Liver (tissue), 9 donors: ENCODE results near the gene CLIP4. TPM values are rescaled to one million over a fixed set of nuclear protein-coding genes. Genes with fewer than 3 reads are reported as not detected.
A peak's percentile ranks its signal among the peaks of the same experiment; 100 is the strongest.

ENCODE experiments used
- DNase-seq: peaks from one replicate; pipeline ENCODE4 v3.0.0-alpha.2; 2017; ENCODE audit warnings: low spot score
- H3K27ac ChIP-seq, 2 donors: one replicate each; pipeline ENCODE4 v1.7.0; 2013; ENCODE audit warnings: inconsistent platforms in 2 of 2, low read length in 2 of 2, control low read depth in 1 of 2, low read depth in 1 of 2, mild to moderate bottlenecking in 1 of 2
- H3K27me3 ChIP-seq, 4 donors: one replicate each; pipeline versions ENCODE4 v1.6.1 to v1.7.0; 2013; ENCODE audit warnings: low read length in 3 of 4, inconsistent platforms in 1 of 4, mild to moderate bottlenecking in 1 of 4, moderate library complexity in 1 of 4; ENCODE audit not compliant: control insufficient read depth in 4 of 4, insufficient read depth in 4 of 4
- H3K36me3 ChIP-seq, 4 donors: one replicate each; pipeline versions ENCODE4 v1.6.1 to v1.7.0; 2013; ENCODE audit warnings: low read length in 3 of 4, mild to moderate bottlenecking in 3 of 4, low read depth in 1 of 4, moderate library complexity in 1 of 4; ENCODE audit not compliant: control insufficient read depth in 4 of 4, insufficient read depth in 3 of 4
- H3K4me1 ChIP-seq, 4 donors: one replicate each; pipeline versions ENCODE4 v1.6.1 to v1.7.0; 2013; ENCODE audit warnings: low read length in 3 of 4, mild to moderate bottlenecking in 3 of 4, moderate library complexity in 1 of 4; ENCODE audit not compliant: control insufficient read depth in 4 of 4, insufficient read depth in 4 of 4
- H3K4me3 ChIP-seq, 3 donors: one replicate each; pipeline versions ENCODE4 v1.6.1 to v1.7.0; 2013; ENCODE audit warnings: low read length in 3 of 3, control low read depth in 1 of 3, low read depth in 1 of 3, mild to moderate bottlenecking in 1 of 3
- H3K9ac ChIP-seq, 2 donors: one replicate each; pipeline ENCODE4 v1.7.0; 2013; ENCODE audit warnings: low read length in 2 of 2, mild to moderate bottlenecking in 2 of 2, moderate library complexity in 2 of 2, control low read depth in 1 of 2, low read depth in 1 of 2
- H3K9me3 ChIP-seq, 4 donors: one replicate each; pipeline versions ENCODE4 v1.6.1 to v1.7.0; 2013; ENCODE audit warnings: low read length in 3 of 4; ENCODE audit not compliant: control insufficient read depth in 4 of 4
- EGR1 ChIP-seq, 2 donors: IDR thresholded peaks; 2 replicates each; pipeline ENCODE4 v1.6.1; 2016 to 2018; ENCODE audit warnings: antibody characterized with exemption in 2 of 2, low read depth in 2 of 2
- FOXA1 ChIP-seq: IDR thresholded peaks from 2 replicates; pipeline ENCODE4 v1.6.1; 2016; ENCODE audit warnings: antibody characterized with exemption
- FOXA2 ChIP-seq: IDR thresholded peaks from 2 replicates; pipeline ENCODE4 v1.6.1; 2016; ENCODE audit warnings: antibody characterized with exemption
- GABPA ChIP-seq, 2 donors: IDR thresholded peaks in 1 of 2; conservative IDR thresholded peaks in 1 of 2; 2 replicates each; pipeline ENCODE4 v1.6.1; 2016; ENCODE audit warnings: antibody characterized with exemption in 2 of 2, mild to moderate bottlenecking in 1 of 2, moderate library complexity in 1 of 2
- HNF4A ChIP-seq, 2 donors: conservative IDR thresholded peaks; 2 replicates each; pipeline ENCODE4 v1.6.1; 2016; ENCODE audit warnings: antibody characterized with exemption in 2 of 2, mild to moderate bottlenecking in 2 of 2
- HNF4G ChIP-seq: IDR thresholded peaks from 2 replicates; pipeline ENCODE4 v1.6.1; 2016; ENCODE audit warnings: antibody characterized with exemption
- JUND ChIP-seq, 2 donors: IDR thresholded peaks; 2 replicates each; pipeline ENCODE4 v1.6.1; 2016; ENCODE audit warnings: antibody characterized with exemption in 2 of 2
- NR2F2 ChIP-seq: IDR thresholded peaks from 2 replicates; pipeline ENCODE4 v1.6.1; 2016; ENCODE audit warnings: antibody characterized with exemption
- RAD21 ChIP-seq, 2 donors: IDR thresholded peaks; 2 replicates each; pipeline ENCODE4 v1.6.1; 2016; ENCODE audit warnings: antibody characterized with exemption in 2 of 2, mild to moderate bottlenecking in 2 of 2
- RXRA ChIP-seq, 2 donors: IDR thresholded peaks; 2 replicates each; pipeline ENCODE4 v1.6.1; 2017 to 2018; ENCODE audit warnings: antibody characterized with exemption in 2 of 2, mild to moderate bottlenecking in 1 of 2
- SP1 ChIP-seq: IDR thresholded peaks from 2 replicates; pipeline ENCODE4 v1.6.1; 2018; ENCODE audit warnings: antibody characterized with exemption, mild to moderate bottlenecking
- TAF1 ChIP-seq: conservative IDR thresholded peaks from 2 replicates; pipeline ENCODE4 v1.6.1; 2016; ENCODE audit warnings: antibody characterized with exemption, mild to moderate bottlenecking
- YY1 ChIP-seq: IDR thresholded peaks from 2 replicates; pipeline ENCODE4 v1.6.1; 2016; ENCODE audit warnings: antibody characterized with exemption, mild to moderate bottlenecking
- WGBS: extraction: QIAGEN DNeasy Blood & Tissue Kit; methylation state at CpG from one replicate; pipeline ENCODE4 v1.1.7; 2013; 5-methylcytosine and 5-hydroxymethylcytosine counted together
- polyA plus RNA-seq, 2 donors: library from polyadenylated mRNA; stranded (reverse) in 1 of 2; unstranded in 1 of 2; fragments of 200-250 nt in 1 of 2; fragments of >200 nt in 1 of 2; fragmentation: Nextera tagmentation in 1 of 2; extraction: Ambion mirVana in 1 of 2; gene quantifications; one replicate each; pipeline versions ENCODE4 v1.2.1 to v1.2.3, GENCODE V29; 2013 to 2015
- total RNA-seq, 2 donors: library from RNA; depleted of rRNA; stranded (reverse); fragments of >200 nt; gene quantifications; one replicate each; pipeline ENCODE4 v1.2.3, GENCODE V29; 2014
- TF ChIP-seq, protein P1 (sequence below): IDR thresholded peaks from 2 replicates; pipeline ENCODE4 v1.6.1; 2016; ENCODE audit warnings: antibody characterized with exemption
- TF ChIP-seq, protein P2 (sequence below): IDR thresholded peaks from 2 replicates; pipeline ENCODE4 v1.6.1; 2016; ENCODE audit warnings: antibody characterized with exemption, mild to moderate bottlenecking
- TF ChIP-seq, protein P3 (sequence below): IDR thresholded peaks from 2 replicates; pipeline ENCODE4 v1.6.1; 2016; ENCODE audit warnings: antibody characterized with exemption
- TF ChIP-seq, protein P4 (sequence below): fragments of 150-350 bp; IDR thresholded peaks from 2 replicates; pipeline ENCODE4 v1.5.1; 2017; ENCODE audit warnings: improper control_type of control experiment, low read depth, low read length; ENCODE audit not compliant: missing input control
- TF ChIP-seq, protein P5 (sequence below): IDR thresholded peaks from 2 replicates; pipeline ENCODE4 v1.6.1; 2016; ENCODE audit warnings: antibody characterized with exemption
- donor health status: healthy.
- donor health status: healthy.
- donor health status: healthy.
- donor health status: healthy.
- donor health status: healthy.

Gene CLIP4
- total and polyA plus RNA-seq, 4 donors: 1.3 to 6.7 (median 3.2) TPM

DNA sequence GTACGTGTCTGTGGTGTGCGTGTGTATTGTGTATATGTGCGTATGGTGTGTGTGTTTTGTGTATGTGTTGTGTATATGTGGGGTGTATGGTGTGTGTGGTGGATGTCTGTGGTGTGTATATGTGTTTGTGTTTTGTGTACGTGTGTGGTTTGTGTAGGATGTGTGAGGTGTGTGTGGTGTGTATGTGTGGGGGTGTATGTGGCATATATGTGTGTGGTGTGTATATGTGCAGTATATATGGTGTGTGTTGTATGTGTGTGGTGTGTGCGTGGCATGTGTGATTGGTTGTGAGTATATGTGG lies 101.3 kb downstream of the CLIP4 start:
- Histone ChIP-seq H3K4me1 (no peaks in the 10 kb centered on the region), H3K4me3 (no peak overlapping the region), H3K9ac (no peak overlapping the region), H3K27ac (no peak overlapping the region), H3K27me3 (peaks cover 0 to 2% (median 0%) of the 10 kb centered on the region in 4 donors), H3K36me3 (no peaks in the 10 kb centered on the region), H3K9me3 (no peaks in the 10 kb centered on the region)
- peak; percentile 10 for DNase-seq
- WGBS: 94% methylated on average over 5 of the region's 5 CpGs
- TF ChIP-seq EGR1 (IDR thresholded peaks at IDR 0.05; ENCODE audit: low read depth in 2 of 2) (no peak), NR2F2 (no peak), RXRA (IDR thresholded peaks at IDR 0.05) (no peak), GABPA (IDR thresholded peaks at IDR 0.05 in 1 of 2, conservative IDR thresholded peaks at IDR 0.05 in 1 of 2) (no peak), HNF4A (conservative IDR thresholded peaks at IDR 0.05) (no peak), RAD21 (IDR thresholded peaks at IDR 0.05) (no peak), HNF4G (no peak), YY1 (no peak), SP1 (no peak), TAF1 (no peak), JUND (IDR thresholded peaks at IDR 0.05) (no peak), FOXA2 (no peak), FOXA1 (no peak)
- TF ChIP-seq, protein P1, sequence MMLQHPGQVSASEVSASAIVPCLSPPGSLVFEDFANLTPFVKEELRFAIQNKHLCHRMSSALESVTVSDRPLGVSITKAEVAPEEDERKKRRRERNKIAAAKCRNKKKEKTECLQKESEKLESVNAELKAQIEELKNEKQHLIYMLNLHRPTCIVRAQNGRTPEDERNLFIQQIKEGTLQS: no peak
- TF ChIP-seq, protein P2, sequence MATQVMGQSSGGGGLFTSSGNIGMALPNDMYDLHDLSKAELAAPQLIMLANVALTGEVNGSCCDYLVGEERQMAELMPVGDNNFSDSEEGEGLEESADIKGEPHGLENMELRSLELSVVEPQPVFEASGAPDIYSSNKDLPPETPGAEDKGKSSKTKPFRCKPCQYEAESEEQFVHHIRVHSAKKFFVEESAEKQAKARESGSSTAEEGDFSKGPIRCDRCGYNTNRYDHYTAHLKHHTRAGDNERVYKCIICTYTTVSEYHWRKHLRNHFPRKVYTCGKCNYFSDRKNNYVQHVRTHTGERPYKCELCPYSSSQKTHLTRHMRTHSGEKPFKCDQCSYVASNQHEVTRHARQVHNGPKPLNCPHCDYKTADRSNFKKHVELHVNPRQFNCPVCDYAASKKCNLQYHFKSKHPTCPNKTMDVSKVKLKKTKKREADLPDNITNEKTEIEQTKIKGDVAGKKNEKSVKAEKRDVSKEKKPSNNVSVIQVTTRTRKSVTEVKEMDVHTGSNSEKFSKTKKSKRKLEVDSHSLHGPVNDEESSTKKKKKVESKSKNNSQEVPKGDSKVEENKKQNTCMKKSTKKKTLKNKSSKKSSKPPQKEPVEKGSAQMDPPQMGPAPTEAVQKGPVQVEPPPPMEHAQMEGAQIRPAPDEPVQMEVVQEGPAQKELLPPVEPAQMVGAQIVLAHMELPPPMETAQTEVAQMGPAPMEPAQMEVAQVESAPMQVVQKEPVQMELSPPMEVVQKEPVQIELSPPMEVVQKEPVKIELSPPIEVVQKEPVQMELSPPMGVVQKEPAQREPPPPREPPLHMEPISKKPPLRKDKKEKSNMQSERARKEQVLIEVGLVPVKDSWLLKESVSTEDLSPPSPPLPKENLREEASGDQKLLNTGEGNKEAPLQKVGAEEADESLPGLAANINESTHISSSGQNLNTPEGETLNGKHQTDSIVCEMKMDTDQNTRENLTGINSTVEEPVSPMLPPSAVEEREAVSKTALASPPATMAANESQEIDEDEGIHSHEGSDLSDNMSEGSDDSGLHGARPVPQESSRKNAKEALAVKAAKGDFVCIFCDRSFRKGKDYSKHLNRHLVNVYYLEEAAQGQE: no peak
- TF ChIP-seq, protein P3, sequence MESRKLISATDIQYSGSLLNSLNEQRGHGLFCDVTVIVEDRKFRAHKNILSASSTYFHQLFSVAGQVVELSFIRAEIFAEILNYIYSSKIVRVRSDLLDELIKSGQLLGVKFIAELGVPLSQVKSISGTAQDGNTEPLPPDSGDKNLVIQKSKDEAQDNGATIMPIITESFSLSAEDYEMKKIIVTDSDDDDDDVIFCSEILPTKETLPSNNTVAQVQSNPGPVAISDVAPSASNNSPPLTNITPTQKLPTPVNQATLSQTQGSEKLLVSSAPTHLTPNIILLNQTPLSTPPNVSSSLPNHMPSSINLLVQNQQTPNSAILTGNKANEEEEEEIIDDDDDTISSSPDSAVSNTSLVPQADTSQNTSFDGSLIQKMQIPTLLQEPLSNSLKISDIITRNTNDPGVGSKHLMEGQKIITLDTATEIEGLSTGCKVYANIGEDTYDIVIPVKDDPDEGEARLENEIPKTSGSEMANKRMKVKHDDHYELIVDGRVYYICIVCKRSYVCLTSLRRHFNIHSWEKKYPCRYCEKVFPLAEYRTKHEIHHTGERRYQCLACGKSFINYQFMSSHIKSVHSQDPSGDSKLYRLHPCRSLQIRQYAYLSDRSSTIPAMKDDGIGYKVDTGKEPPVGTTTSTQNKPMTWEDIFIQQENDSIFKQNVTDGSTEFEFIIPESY: no peak
- TF ChIP-seq, protein P4, sequence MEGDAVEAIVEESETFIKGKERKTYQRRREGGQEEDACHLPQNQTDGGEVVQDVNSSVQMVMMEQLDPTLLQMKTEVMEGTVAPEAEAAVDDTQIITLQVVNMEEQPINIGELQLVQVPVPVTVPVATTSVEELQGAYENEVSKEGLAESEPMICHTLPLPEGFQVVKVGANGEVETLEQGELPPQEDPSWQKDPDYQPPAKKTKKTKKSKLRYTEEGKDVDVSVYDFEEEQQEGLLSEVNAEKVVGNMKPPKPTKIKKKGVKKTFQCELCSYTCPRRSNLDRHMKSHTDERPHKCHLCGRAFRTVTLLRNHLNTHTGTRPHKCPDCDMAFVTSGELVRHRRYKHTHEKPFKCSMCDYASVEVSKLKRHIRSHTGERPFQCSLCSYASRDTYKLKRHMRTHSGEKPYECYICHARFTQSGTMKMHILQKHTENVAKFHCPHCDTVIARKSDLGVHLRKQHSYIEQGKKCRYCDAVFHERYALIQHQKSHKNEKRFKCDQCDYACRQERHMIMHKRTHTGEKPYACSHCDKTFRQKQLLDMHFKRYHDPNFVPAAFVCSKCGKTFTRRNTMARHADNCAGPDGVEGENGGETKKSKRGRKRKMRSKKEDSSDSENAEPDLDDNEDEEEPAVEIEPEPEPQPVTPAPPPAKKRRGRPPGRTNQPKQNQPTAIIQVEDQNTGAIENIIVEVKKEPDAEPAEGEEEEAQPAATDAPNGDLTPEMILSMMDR: no peak
- TF ChIP-seq, protein P5, sequence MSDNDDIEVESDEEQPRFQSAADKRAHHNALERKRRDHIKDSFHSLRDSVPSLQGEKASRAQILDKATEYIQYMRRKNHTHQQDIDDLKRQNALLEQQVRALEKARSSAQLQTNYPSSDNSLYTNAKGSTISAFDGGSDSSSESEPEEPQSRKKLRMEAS: no peak
